Astrocyte of the hippocampus (primary cell): ENCODE data around the gene ATP2B2.

Experiments used
- DNase-seq: peaks from one replicate; pipeline ENCODE4 v3.0.0; 2011; ENCODE audit warnings: low read depth, low spot score

Gene ATP2B2

GRCh38 chr3:10432156-10432845 is 73.1 kb downstream of the ATP2B2 start:
- DNase-seq, result no peak

GRCh38 chr3:10430805-10431204 is 74.6 kb downstream of the ATP2B2 start:
- no peak for DNase-seq

GRCh38 chr3:10428406-10429091 is 76.8 kb downstream of the ATP2B2 start:
- DNase-seq, result no peak

- DNase-seq, result no peak
Measured at GRCh38 chr3:10426346-10427220, 78.8 kb downstream of the ATP2B2 start.

- DNase-seq, result no peak
Measured at GRCh38 chr3:10423171-10423882, 82.1 kb downstream of the ATP2B2 start.

GRCh38 chr3:10421996-10422395 is 83.4 kb downstream of the ATP2B2 start:
- no peak for DNase-seq

GRCh38 chr3:10420745-10421475 is 84.5 kb downstream of the ATP2B2 start:
- no peak for DNase-seq

GRCh38 chr3:10419637-10420232 is 85.7 kb downstream of the ATP2B2 start:
- DNase-seq, result peak; percentile 44

GRCh38 chr3:10417847-10418246 is 87.5 kb downstream of the ATP2B2 start:
- DNase-seq, result no peak

GRCh38 chr3:10416730-10417300 is 88.6 kb downstream of the ATP2B2 start:
- no peak for DNase-seq

GRCh38 chr3:10413041-10413440 is 92.3 kb downstream of the ATP2B2 start:
- DNase-seq, result no peak

- no peak for DNase-seq
Measured at GRCh38 chr3:10411598-10412332, 93.6 kb downstream of the ATP2B2 start.

GRCh38 chr3:10410383-10411002 is 94.9 kb downstream of the ATP2B2 start:
- DNase-seq, result no peak

GRCh38 chr3:10408680-10409079 is 96.7 kb downstream of the ATP2B2 start:
- DNase-seq, result peak; percentile 24

GRCh38 chr3:10407361-10407760 is 98.0 kb downstream of the ATP2B2 start:
- DNase-seq, result no peak

- no peak for DNase-seq
Measured at GRCh38 chr3:10406414-10406813, 99.0 kb downstream of the ATP2B2 start.

- no peak for DNase-seq
Measured at GRCh38 chr3:10405816-10406215, 99.6 kb downstream of the ATP2B2 start.

GRCh38 chr3:10404876-10405275 is 100.5 kb downstream of the ATP2B2 start:
- no peak for DNase-seq

GRCh38 chr3:10404377-10404776 is 101.0 kb downstream of the ATP2B2 start:
- DNase-seq, result no peak
